Colonic mucosa (tissue), 4 donors: Measurements from ENCODE around the gene DNAJC3. TPM values are rescaled to one million over a fixed set of nuclear protein-coding genes. Genes with fewer than 3 reads are reported as not detected.

Source experiments
- DNase-seq: peaks from one replicate; pipeline ENCODE4 v3.0.0-alpha.2; 2020
- H3K27ac ChIP-seq: fragments of 200-600 bp; one replicate; pipeline ENCODE4 v1.8.0; 2021
- H3K27me3 ChIP-seq: fragments of 200-600 bp; one replicate; pipeline ENCODE4 v1.8.0; 2021
- H3K36me3 ChIP-seq: fragments of 200-600 bp; one replicate; pipeline ENCODE4 v1.8.0; 2021
- H3K4me1 ChIP-seq: fragments of 200-600 bp; one replicate; pipeline ENCODE4 v1.8.0; 2021; ENCODE audit warnings: mild to moderate bottlenecking
- H3K4me3 ChIP-seq: fragments of 200-600 bp; one replicate; pipeline ENCODE4 v1.8.0; 2021
- H3K9ac ChIP-seq, 2 donors: one replicate each; pipeline ENCODE4 v1.7.0; 2013; ENCODE audit warnings: control low read depth in 2 of 2, low read depth in 2 of 2, low read length in 2 of 2
- H3K9me3 ChIP-seq: fragments of 200-600 bp; one replicate; pipeline ENCODE4 v1.8.0; 2021
- intact Hi-C: fragments of 100-400 bp; cut with DNase I; formaldehyde crosslinking; loops from one replicate; pipeline ENCODE4 v1.14.1; 2022
- total RNA-seq, 2 donors: library from RNA; stranded (reverse); fragmentation: NEBNext Ultra II Directional in 1 of 2; extraction: Animal tissue kit (Norgen Biotek cat#: 25700) in 1 of 2; gene quantifications; one replicate each; pipeline ENCODE4 v1.2.1, GENCODE V29; 2021
- TF ChIP-seq, protein P1 (sequence below): fragments of 200-600 bp; IDR thresholded peaks from one replicate; pipeline ENCODE4 v1.8.0; 2022; ENCODE audit warnings: antibody characterized with exemption, mild to moderate bottlenecking
- donor health status: healthy.
- donor health status: DM: no; HTN: no; CAD: no.
- donor health status: DM: no; HTN: no; CAD: no.

The DNAJC3 gene
- total RNA-seq, 2 donors from 2014 or later: 70.6 to 76.8 TPM

DNA sequence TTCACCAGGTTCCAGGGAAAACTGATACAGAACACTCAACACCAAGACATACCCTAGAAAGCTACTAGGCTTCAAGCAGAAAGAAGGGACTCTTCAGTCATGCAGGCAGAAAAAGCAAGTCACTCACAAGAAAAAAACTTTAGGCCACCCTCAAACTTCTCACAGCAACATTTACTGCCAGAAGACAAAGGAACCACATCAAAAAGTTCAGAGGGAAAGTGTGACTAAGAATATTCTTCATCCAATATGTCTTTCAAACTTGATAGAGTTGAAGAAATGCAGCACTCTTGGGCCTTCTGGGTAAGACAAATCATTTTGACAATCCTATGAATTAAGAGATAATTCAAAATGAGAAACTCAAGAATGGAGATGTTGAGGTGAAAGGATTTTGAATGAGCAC is 40.1 kb upstream of the DNAJC3 start:
- TF ChIP-seq, protein P1, sequence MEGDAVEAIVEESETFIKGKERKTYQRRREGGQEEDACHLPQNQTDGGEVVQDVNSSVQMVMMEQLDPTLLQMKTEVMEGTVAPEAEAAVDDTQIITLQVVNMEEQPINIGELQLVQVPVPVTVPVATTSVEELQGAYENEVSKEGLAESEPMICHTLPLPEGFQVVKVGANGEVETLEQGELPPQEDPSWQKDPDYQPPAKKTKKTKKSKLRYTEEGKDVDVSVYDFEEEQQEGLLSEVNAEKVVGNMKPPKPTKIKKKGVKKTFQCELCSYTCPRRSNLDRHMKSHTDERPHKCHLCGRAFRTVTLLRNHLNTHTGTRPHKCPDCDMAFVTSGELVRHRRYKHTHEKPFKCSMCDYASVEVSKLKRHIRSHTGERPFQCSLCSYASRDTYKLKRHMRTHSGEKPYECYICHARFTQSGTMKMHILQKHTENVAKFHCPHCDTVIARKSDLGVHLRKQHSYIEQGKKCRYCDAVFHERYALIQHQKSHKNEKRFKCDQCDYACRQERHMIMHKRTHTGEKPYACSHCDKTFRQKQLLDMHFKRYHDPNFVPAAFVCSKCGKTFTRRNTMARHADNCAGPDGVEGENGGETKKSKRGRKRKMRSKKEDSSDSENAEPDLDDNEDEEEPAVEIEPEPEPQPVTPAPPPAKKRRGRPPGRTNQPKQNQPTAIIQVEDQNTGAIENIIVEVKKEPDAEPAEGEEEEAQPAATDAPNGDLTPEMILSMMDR: no peak
- peaks cover 14% of the 10 kb centered on the region for H3K27me3 ChIP-seq
- H3K9ac ChIP-seq: no peak overlapping the region
- no peak overlapping the region for H3K27ac ChIP-seq
- intact Hi-C loops: no loop called here
- H3K4me1 ChIP-seq: no peaks in the 10 kb centered on the region
- H3K36me3 ChIP-seq: no peaks in the 10 kb centered on the region
- H3K4me3 ChIP-seq: no peak overlapping the region
- DNase-seq: no peak
- H3K9me3 ChIP-seq: no peaks in the 10 kb centered on the region

DNA sequence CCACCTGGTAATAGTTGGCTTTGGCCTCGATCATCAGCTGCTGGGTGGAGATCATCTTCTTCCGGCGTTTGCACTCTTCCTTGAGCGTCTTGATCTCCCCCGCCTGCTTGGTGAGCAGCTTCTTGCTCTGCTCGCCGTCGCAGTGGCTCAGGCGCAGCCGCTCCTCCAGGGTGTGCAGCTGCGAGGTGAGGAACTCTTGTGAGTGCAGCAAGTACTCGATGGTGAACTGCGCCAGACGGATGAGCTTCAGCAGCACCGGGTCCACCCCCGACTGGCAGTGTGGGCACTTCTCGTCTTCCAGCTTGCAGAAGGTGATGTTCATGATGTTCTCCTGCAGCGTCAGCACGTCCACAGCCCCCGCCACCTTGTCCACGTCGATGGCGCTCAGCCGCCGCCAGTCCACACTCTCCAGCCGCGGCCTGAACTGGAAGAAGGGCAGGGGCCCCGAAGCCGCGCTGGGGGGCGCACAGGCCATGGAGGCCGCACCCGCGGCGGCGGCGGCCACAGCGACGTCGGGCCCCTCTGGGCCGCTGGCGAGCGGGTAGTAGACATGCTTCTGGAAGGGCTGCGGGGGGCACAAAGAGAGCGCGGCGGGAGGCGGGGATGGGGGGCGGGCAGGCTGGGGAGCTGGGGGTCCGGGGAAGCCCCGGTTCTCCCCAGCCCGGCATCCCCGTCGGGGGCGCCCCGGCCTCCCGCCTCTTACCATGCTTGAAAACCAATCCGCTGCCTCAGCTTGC is 35.5 kb upstream of the DNAJC3 start:
- DNase-seq: no peak
- peaks cover 39% of the 10 kb centered on the region for H3K27me3 ChIP-seq

DNA sequence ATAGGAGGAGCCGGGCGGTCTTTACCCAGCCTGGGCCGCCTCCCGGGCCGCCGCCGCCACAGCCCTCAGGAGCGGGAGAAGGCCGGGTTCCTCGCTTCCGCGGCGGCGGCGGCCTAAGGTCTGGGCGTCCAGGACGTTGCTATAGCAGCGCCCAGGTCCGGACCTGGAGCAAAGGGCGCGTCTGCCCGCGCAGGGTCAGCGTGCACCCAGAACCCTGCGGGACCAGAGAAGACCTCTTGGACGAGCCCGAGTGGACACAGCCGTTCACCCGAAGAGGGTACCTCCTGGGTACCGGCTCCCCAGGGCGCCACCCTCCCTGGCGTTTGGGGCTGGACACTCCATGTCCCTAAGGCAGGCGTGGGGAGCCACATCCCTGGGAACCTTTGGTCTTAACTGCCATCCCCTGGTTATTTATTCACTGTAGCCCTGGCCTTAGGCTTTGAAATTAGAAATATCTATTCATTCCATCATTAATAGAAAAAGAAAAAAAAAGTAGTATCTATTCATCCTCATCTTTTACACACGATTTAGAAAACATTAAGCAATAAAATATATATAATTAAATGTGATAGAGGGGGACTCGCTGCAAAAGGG is 34.8 kb upstream of the DNAJC3 start:
- peak; percentile 38 for DNase-seq
- Histone ChIP-seq H3K27ac (no peak overlapping the region), H3K9me3 (no peaks in the 10 kb centered on the region), H3K4me1 (no peaks in the 10 kb centered on the region), H3K4me3 (peak overlapping the region; percentile 33), H3K9ac (no peak overlapping the region), H3K27me3 (peaks cover 39% of the 10 kb centered on the region), H3K36me3 (no peaks in the 10 kb centered on the region)
- TF ChIP-seq, protein P1: no peak
- intact Hi-C loops: no loop called here

More for the DNA sequence above, 35.5 kb upstream of the DNAJC3 start:
- Histone ChIP-seq H3K9ac (no peak overlapping the region), H3K4me3 (peak overlapping the region; percentile 33), H3K36me3 (no peaks in the 10 kb centered on the region), H3K4me1 (no peaks in the 10 kb centered on the region), H3K9me3 (no peaks in the 10 kb centered on the region), H3K27ac (no peak overlapping the region)
- TF ChIP-seq, protein P1: no peak
- intact Hi-C loops: no loop called here

DNA sequence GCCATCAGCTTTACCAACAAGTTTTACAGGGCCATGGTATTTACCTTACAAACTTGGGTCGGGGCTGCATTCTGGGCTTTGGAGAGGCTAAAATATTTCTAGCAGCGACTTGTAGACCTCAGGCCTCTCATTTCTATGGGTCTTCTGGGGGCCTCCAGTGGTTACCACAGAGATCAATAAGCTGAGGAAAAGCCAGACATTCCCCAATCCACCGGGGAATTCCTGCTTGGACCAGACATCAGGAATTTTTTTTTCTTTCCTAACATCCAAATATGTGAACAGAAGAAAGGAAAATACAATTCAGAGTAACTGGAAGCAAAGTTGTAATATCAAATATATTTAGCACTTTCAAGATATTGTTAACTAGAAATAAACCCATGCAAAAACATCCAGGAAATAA is 33.9 kb upstream of the DNAJC3 start:
- no peak for DNase-seq
- TF ChIP-seq, protein P1: no peak
- no peak overlapping the region for H3K27ac ChIP-seq
- H3K4me1 ChIP-seq: no peaks in the 10 kb centered on the region
- no peak overlapping the region for H3K9ac ChIP-seq
- intact Hi-C loops: no loop called here
- peaks cover 39% of the 10 kb centered on the region for H3K27me3 ChIP-seq
- no peaks in the 10 kb centered on the region for H3K36me3 ChIP-seq
- no peaks in the 10 kb centered on the region for H3K9me3 ChIP-seq
- peak overlapping the region; percentile 45 for H3K4me3 ChIP-seq

DNA sequence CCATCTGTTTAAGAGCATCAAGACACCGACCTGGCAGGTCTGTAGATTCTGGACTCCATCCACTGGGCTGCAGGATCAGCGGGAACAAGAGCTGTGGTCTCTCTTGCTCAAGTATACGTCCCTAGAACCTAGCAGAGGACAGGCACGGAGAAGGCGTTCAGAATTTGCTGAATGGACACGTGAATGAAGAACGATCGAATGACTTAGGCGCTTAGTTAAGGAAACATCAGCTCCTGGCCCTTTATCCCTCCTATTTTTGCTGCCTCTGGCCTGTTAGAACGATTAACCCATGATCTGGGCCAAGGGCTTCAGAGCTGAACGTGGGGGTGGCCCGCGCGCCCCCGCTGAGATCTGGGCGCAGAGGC is 33.4 kb upstream of the DNAJC3 start:
- Histone ChIP-seq H3K4me3 (peak overlapping the region; percentile 45), H3K27me3 (peaks cover 39% of the 10 kb centered on the region), H3K27ac (peak overlapping the region; percentile 47), H3K36me3 (no peaks in the 10 kb centered on the region), H3K9me3 (no peaks in the 10 kb centered on the region), H3K4me1 (no peaks in the 10 kb centered on the region), H3K9ac (peak overlapping the region in 1 of 2 donors; percentile 50)
- TF ChIP-seq, protein P1: no peak
- no peak for DNase-seq
- intact Hi-C loops: no loop called here
